ENCODE results near the gene GPC6. TPM values are rescaled to one million over a fixed set of nuclear protein-coding genes. Genes with fewer than 3 reads are reported as not detected.

The GPC6 gene
- total RNA-seq, 1 donor from 2014 or later = 42.9 TPM

- H3K36me3 Mint-ChIP-seq = no peaks in the 10 kb centered on the region
- H3K4me1 Mint-ChIP-seq = no peaks in the 10 kb centered on the region
- Histone ChIP-seq H3K9ac (no peak overlapping the region), H3K79me2 (ENCODE audit: low read depth) (no peaks in the 10 kb centered on the region), H3K27me3 (no peaks in the 10 kb centered on the region), H3K4me2 (no peak overlapping the region), H2AFZ (replicated peaks) (no peak overlapping the region), H3K4me1 (no peaks in the 10 kb centered on the region), H3F3A (ENCODE audit: low read depth) (no peaks in the 10 kb centered on the region), H4K20me1 (ENCODE audit: low read depth) (no peaks in the 10 kb centered on the region), H3K36me3 (no peaks in the 10 kb centered on the region), H3K9me3 (ENCODE audit: low read depth) (no peaks in the 10 kb centered on the region), H3K4me3 (no peak overlapping the region), H3K27ac (no peak overlapping the region)
- no peak overlapping the region for H3K27ac Mint-ChIP-seq
- TF ChIP-seq EZH2 (IDR thresholded peaks at IDR 0.05) (no peak), CTCF (IDR thresholded peaks at IDR 0.05) (no peak), EZH2phosphoT487 (IDR thresholded peaks at IDR 0.05) (no peak)
- no peaks in the 10 kb centered on the region for H3K27me3 Mint-ChIP-seq (ENCODE audit: insufficient read depth, low read depth)
- DNase-seq (ENCODE audit: low spot score) = no peak
- H3K4me3 Mint-ChIP-seq = no peak overlapping the region
- no peaks in the 10 kb centered on the region for H3K9me3 Mint-ChIP-seq
These were observed 401.7 kb downstream of the GPC6 start for GRCh38 chr13:93628136-93628797.

GRCh38 chr13:93635616-93636032 lies 409.0 kb downstream of the GPC6 start:
- no peaks in the 10 kb centered on the region for H3K79me2 ChIP-seq (ENCODE audit: low read depth)
- H4K20me1 ChIP-seq (ENCODE audit: low read depth) = no peaks in the 10 kb centered on the region
- TF ChIP-seq CTCF (IDR thresholded peaks at IDR 0.05) = no peak
- TF ChIP-seq EZH2phosphoT487 (IDR thresholded peaks at IDR 0.05) = no peak
- no peak for TF ChIP-seq EZH2 (IDR thresholded peaks at IDR 0.05)
- Mint-ChIP-seq H3K9me3 (no peaks in the 10 kb centered on the region), H3K4me3 (no peak overlapping the region), H3K27ac (no peak overlapping the region), H3K36me3 (no peaks in the 10 kb centered on the region), H3K4me1 (no peaks in the 10 kb centered on the region), H3K27me3 (ENCODE audit: insufficient read depth, low read depth) (no peaks in the 10 kb centered on the region)
- no peaks in the 10 kb centered on the region for H3K27me3 ChIP-seq
- H2AFZ ChIP-seq (replicated peaks) = no peak overlapping the region
- H3K4me2 ChIP-seq = no peak overlapping the region
- no peaks in the 10 kb centered on the region for H3F3A ChIP-seq (ENCODE audit: low read depth)
- no peaks in the 10 kb centered on the region for H3K4me1 ChIP-seq
- H3K27ac ChIP-seq = no peak overlapping the region
- no peak overlapping the region for H3K4me3 ChIP-seq
- no peak for DNase-seq (ENCODE audit: low spot score)
- H3K36me3 ChIP-seq = no peaks in the 10 kb centered on the region
- no peak overlapping the region for H3K9ac ChIP-seq
- no peaks in the 10 kb centered on the region for H3K9me3 ChIP-seq (ENCODE audit: low read depth)

- H3K9ac ChIP-seq = no peak overlapping the region
- H2AFZ ChIP-seq (replicated peaks) = no peak overlapping the region
- no peaks in the 10 kb centered on the region for H4K20me1 ChIP-seq (ENCODE audit: low read depth)
- Mint-ChIP-seq H3K27me3 (ENCODE audit: insufficient read depth, low read depth) (no peaks in the 10 kb centered on the region), H3K4me3 (no peak overlapping the region), H3K36me3 (no peaks in the 10 kb centered on the region), H3K27ac (no peak overlapping the region), H3K4me1 (no peaks in the 10 kb centered on the region), H3K9me3 (no peaks in the 10 kb centered on the region)
- no peak overlapping the region for H3K27ac ChIP-seq
- H3K36me3 ChIP-seq = no peaks in the 10 kb centered on the region
- no peaks in the 10 kb centered on the region for H3K9me3 ChIP-seq (ENCODE audit: low read depth)
- no peak for DNase-seq (ENCODE audit: low spot score)
- TF ChIP-seq CTCF (IDR thresholded peaks at IDR 0.05) (no peak), EZH2phosphoT487 (IDR thresholded peaks at IDR 0.05) (no peak), EZH2 (IDR thresholded peaks at IDR 0.05) (no peak)
- no peak overlapping the region for H3K4me2 ChIP-seq
- no peaks in the 10 kb centered on the region for H3K27me3 ChIP-seq
- H3F3A ChIP-seq (ENCODE audit: low read depth) = no peaks in the 10 kb centered on the region
- no peaks in the 10 kb centered on the region for H3K79me2 ChIP-seq (ENCODE audit: low read depth)
- no peaks in the 10 kb centered on the region for H3K4me1 ChIP-seq
- H3K4me3 ChIP-seq = no peak overlapping the region
These were observed 411.2 kb downstream of the GPC6 start for GRCh38 chr13:93637852-93638251.

Data from neural progenitor cell (in vitro differentiated cells).